Endodermal cell (in vitro differentiated cells): ENCODE measurements around the gene FDXACB1. TPM values are rescaled to one million over a fixed set of nuclear protein-coding genes. Genes with fewer than 3 reads are reported as not detected.

ENCODE experiments used
- DNase-seq: peaks from one replicate; pipeline ENCODE4 v3.0.0-alpha.2; 2017
- H3K27ac ChIP-seq: 2 replicates; pipeline ENCODE4 v1.5.1; 2013; ENCODE audit warnings: mild to moderate bottlenecking, low read depth, low read length, moderate library complexity
- H3K27me3 ChIP-seq: 2 replicates; pipeline ENCODE4 v1.6.1; 2013; ENCODE audit warnings: mild to moderate bottlenecking, low read length, moderate library complexity; ENCODE audit not compliant: insufficient read depth, control insufficient read depth, poor library complexity, severe bottlenecking
- H3K36me3 ChIP-seq: 2 replicates; pipeline ENCODE4 v1.7.0; 2013; ENCODE audit warnings: mild to moderate bottlenecking, low read length, moderate library complexity; ENCODE audit not compliant: control insufficient read depth, insufficient read depth
- H3K4me1 ChIP-seq: one replicate; pipeline ENCODE4 v1.7.0; 2013; ENCODE audit warnings: low read length; ENCODE audit not compliant: control insufficient read depth, insufficient read depth
- H3K4me3 ChIP-seq: 2 replicates; pipeline ENCODE4 v1.5.1; 2013; ENCODE audit warnings: mild to moderate bottlenecking, low read length, moderate library complexity
- H3K9ac ChIP-seq: 2 replicates; pipeline ENCODE4 v1.6.1; 2013; ENCODE audit warnings: mild to moderate bottlenecking, low read length, moderate library complexity; ENCODE audit not compliant: poor library complexity, severe bottlenecking; ENCODE audit errors: extremely low read depth
- H3K9me3 ChIP-seq: 2 replicates; pipeline ENCODE4 v1.6.1; 2013; ENCODE audit warnings: mild to moderate bottlenecking, low read length, moderate library complexity; ENCODE audit not compliant: control insufficient read depth
- H3K27ac Mint-ChIP-seq: 2 replicates; pipeline ENCODE4 v1.8.0; 2020; ENCODE audit warnings: mixed read lengths
- H3K27me3 Mint-ChIP-seq: 2 replicates; pipeline ENCODE4 v1.8.0; 2021; ENCODE audit warnings: mild to moderate bottlenecking, mixed read lengths; ENCODE audit not compliant: insufficient read depth
- H3K36me3 Mint-ChIP-seq: 2 replicates; pipeline ENCODE4 v1.8.0; 2020; ENCODE audit warnings: low read depth, mixed read lengths
- H3K4me1 Mint-ChIP-seq: 2 replicates; pipeline ENCODE4 v1.8.0; 2020; ENCODE audit warnings: mixed read lengths
- H3K4me3 Mint-ChIP-seq: 2 replicates; pipeline ENCODE4 v1.8.0; 2020; ENCODE audit warnings: mild to moderate bottlenecking, moderate library complexity, mixed read lengths
- H3K9me3 Mint-ChIP-seq: 2 replicates; pipeline ENCODE4 v1.8.0; 2020; ENCODE audit warnings: mild to moderate bottlenecking, mixed read lengths
- WGBS, 2 experiments: methylation state at CpG; one replicate each; pipeline versions ENCODE4 v1.1.5 to v1.1.7; 2013; ENCODE audit warnings: missing lambda C conversion rate in 2 of 2, mixed read lengths in 1 of 2; ENCODE audit not compliant: insufficient coverage in 1 of 2, insufficient read length in 1 of 2; 5-methylcytosine and 5-hydroxymethylcytosine counted together
- total RNA-seq, 2 donors: library from RNA; stranded (reverse); fragmentation: NEBNext Ultra II Directional in 1 of 2; extraction: Animal tissue kit (Norgen Biotek cat#: 25700) in 1 of 2; gene quantifications; 2 replicates in 1 of 2; 3 replicates in 1 of 2; pipeline ENCODE4 v1.2.1, GENCODE V29; 2021
- TF ChIP-seq, protein P1 (sequence below): fragments of 200-600 bp; sonication (generic); conservative IDR thresholded peaks from 2 replicates; pipeline ENCODE4 v1.5.0; 2021; ENCODE audit warnings: antibody characterized with exemption, mild to moderate bottlenecking

The FDXACB1 gene
- total RNA-seq, 2 donors from 2014 or later: 1.7 to 2.7 TPM

DNA sequence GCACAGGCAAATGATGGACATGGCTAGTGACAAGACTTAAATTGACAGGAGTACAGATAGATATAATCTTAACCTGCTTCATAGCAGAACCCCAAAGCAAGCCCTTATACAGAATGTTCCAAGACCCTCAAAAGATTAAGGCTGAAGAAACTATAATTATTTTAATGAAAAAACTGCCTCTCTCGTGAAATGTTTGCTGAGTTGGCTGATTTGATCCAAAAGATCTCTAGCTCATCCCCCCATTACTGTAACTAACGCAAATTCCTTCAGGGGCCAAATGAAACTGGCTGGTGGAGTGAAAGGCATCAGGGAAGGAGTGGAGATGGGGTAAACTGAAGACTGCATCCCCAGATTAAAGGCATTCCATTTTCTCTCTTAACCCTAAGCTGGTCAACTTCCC, 26.9 kb downstream of the FDXACB1 start:
- Histone ChIP-seq H3K4me1 (no peaks in the 10 kb centered on the region), H3K27ac (no peak overlapping the region), H3K4me3 (no peak overlapping the region), H3K9ac (no peak overlapping the region), H3K27me3 (no peaks in the 10 kb centered on the region), H3K36me3 (peaks cover 35% of the 10 kb centered on the region), H3K9me3 (peaks cover 3% of the 10 kb centered on the region)
- no peak for DNase-seq
- H3K27ac Mint-ChIP-seq: no peak overlapping the region
- H3K9me3 Mint-ChIP-seq: no peaks in the 10 kb centered on the region
- H3K36me3 Mint-ChIP-seq: peaks cover 24% of the 10 kb centered on the region
- 100% methylated on average over 1 of the region's 2 CpGs; no CpG with 5 or more reads in 1 of the 2 experiments for WGBS, 2 experiments
- no peak overlapping the region for H3K4me3 Mint-ChIP-seq
- TF ChIP-seq, protein P1, sequence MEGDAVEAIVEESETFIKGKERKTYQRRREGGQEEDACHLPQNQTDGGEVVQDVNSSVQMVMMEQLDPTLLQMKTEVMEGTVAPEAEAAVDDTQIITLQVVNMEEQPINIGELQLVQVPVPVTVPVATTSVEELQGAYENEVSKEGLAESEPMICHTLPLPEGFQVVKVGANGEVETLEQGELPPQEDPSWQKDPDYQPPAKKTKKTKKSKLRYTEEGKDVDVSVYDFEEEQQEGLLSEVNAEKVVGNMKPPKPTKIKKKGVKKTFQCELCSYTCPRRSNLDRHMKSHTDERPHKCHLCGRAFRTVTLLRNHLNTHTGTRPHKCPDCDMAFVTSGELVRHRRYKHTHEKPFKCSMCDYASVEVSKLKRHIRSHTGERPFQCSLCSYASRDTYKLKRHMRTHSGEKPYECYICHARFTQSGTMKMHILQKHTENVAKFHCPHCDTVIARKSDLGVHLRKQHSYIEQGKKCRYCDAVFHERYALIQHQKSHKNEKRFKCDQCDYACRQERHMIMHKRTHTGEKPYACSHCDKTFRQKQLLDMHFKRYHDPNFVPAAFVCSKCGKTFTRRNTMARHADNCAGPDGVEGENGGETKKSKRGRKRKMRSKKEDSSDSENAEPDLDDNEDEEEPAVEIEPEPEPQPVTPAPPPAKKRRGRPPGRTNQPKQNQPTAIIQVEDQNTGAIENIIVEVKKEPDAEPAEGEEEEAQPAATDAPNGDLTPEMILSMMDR: no peak
- peaks cover 1% of the 10 kb centered on the region for H3K4me1 Mint-ChIP-seq
- H3K27me3 Mint-ChIP-seq: no peaks in the 10 kb centered on the region

- Mint-ChIP-seq H3K27ac (no peak overlapping the region), H3K4me3 (no peak overlapping the region), H3K4me1 (peaks cover 6% of the 10 kb centered on the region), H3K27me3 (no peaks in the 10 kb centered on the region), H3K9me3 (no peaks in the 10 kb centered on the region), H3K36me3 (peaks cover 23% of the 10 kb centered on the region)
- H3K27ac ChIP-seq: no peak overlapping the region
- H3K4me3 ChIP-seq: no peak overlapping the region
- peaks cover 34% of the 10 kb centered on the region for H3K36me3 ChIP-seq
- no peak overlapping the region for H3K9ac ChIP-seq
- H3K27me3 ChIP-seq: no peaks in the 10 kb centered on the region
- H3K4me1 ChIP-seq: peaks cover 2% of the 10 kb centered on the region
- TF ChIP-seq, protein P1: peak; percentile 72
- peaks cover 3% of the 10 kb centered on the region for H3K9me3 ChIP-seq
- DNase-seq: no peak
These were observed 27.3 kb downstream of the FDXACB1 start for GRCh38 chr11:111851636-111852035.

DNA sequence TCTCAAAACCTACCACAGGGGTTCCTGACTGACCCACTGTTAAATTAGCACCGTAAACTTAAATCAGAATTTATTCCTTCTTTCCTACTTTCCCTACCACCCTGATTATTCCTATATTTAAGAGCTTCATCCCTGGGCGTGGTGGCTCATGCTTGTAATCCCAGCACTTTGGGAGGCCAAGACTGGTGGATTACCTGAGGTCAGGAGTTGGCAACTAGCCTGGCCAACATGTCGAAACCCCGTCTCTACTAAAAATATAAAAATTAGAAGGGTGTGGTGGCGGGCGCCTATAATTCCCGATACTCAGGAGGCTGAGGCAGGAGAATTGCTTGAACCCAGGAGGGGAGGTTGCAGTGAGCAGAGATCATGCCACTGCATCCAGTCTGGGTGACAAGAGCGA, 27.9 kb downstream of the FDXACB1 start:
- Mint-ChIP-seq H3K4me1 (peaks cover 9% of the 10 kb centered on the region), H3K9me3 (no peaks in the 10 kb centered on the region), H3K27me3 (no peaks in the 10 kb centered on the region), H3K27ac (no peak overlapping the region), H3K36me3 (peaks cover 23% of the 10 kb centered on the region), H3K4me3 (no peak overlapping the region)
- no peak for DNase-seq
- no peak overlapping the region for H3K27ac ChIP-seq
- TF ChIP-seq, protein P1: no peak
- H3K9me3 ChIP-seq: peaks cover 3% of the 10 kb centered on the region
- H3K27me3 ChIP-seq: no peaks in the 10 kb centered on the region
- WGBS, 2 experiments: 85 to 91% methylated on average over 4 to 7 of the region's 8 CpGs
- no peak overlapping the region for H3K9ac ChIP-seq
- H3K36me3 ChIP-seq: peaks cover 39% of the 10 kb centered on the region
- peaks cover 6% of the 10 kb centered on the region for H3K4me1 ChIP-seq
- no peak overlapping the region for H3K4me3 ChIP-seq
